Body of pancreas (tissue), 4 donors: ENCODE results near the gene LCOR.

Experiments used
- CTCF ChIP-seq, 7 experiments: fragments of 450-650 bp in 4 of 7; fragments of 200-600 bp in 3 of 7; sonication (generic) in 3 of 7; IDR thresholded peaks; one replicate each; pipeline ENCODE4 v1.5.1; 2016 to 2019; ENCODE audit warnings: antibody characterized with exemption in 7 of 7
- POLR2A ChIP-seq, 3 donors: fragments of 450-650 bp; IDR thresholded peaks; one replicate each; pipeline ENCODE4 v1.6.1; 2016; ENCODE audit warnings: antibody characterized with exemption in 3 of 3, mild to moderate bottlenecking in 2 of 3

DNA sequence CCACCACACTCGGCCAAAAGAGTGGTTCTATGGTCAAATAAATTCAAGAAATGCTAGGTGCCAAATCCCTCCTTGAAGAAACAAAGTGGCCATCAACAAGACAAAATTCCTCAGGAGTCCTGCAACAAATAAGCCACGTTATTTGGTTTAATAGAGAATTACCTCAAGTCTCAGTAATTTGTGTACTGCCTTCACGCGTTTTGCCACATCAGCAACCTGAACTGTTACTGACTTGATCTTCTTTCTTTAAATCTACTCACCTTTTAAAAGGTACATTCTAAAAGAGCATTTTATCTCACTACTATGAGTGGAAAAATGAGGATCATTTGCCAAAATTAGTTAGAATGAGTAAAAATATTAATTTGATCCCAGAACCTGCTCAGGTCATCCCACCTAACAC is 34.6 kb upstream of the LCOR start:
- no peak for TF ChIP-seq CTCF (IDR thresholded peaks at IDR 0.05)
- TF ChIP-seq POLR2A (IDR thresholded peaks at IDR 0.05) = no peak
